Left lobe of liver (tissue), 2 donors: ENCODE measurements around the gene EXOC3L1. TPM values are rescaled to one million over a fixed set of nuclear protein-coding genes. Genes with fewer than 3 reads are reported as not detected.

Experiments
- ATAC-seq: fragments of 200-7000 bp; cut with Tn5 transposase; one replicate; pipeline ENCODE4 v1.9.1; 2020; ENCODE audit warnings: mild to moderate bottlenecking, moderate library complexity
- DNase-seq: peaks from one replicate; pipeline ENCODE4 v3.0.0-alpha.2; 2020; ENCODE audit warnings: low spot score
- total RNA-seq: library from RNA; stranded (reverse); gene quantifications from one replicate; pipeline ENCODE4 v1.2.1, GENCODE V29; 2021
- donor health status: DM: no; HTN: no; CAD: no; lungs with moderate emphysema.
- donor health status: DM: no; HTN: yes; CAD: no.

Gene EXOC3L1
- total RNA-seq: 1.8 TPM

- DNase-seq: no peak
Measured at GRCh38 chr16:67190041-67190440, at the start of gene EXOC3L1. Gene EXOC3L1, minus strand, starts transcription at chr16:67190136. Its CDS starts 460 bp downstream, at chr16:67189676.

GRCh38 chr16:67238806-67239470 lies 49.0 kb upstream of the EXOC3L1 start:
- no peak for DNase-seq

More at GRCh38 chr16:67190041-67190440, at the start of gene EXOC3L1:
- ATAC-seq: no peak

GRCh38 chr16:67238278-67238575 lies 48.3 kb upstream of the EXOC3L1 start:
- ATAC-seq (no peak), DNase-seq (no peak)

More at GRCh38 chr16:67238806-67239470, 49.0 kb upstream of the EXOC3L1 start:
- ATAC-seq: no peak

- DNase-seq: no peak
- ATAC-seq: no peak
Measured at GRCh38 chr16:67237396-67238277, 47.7 kb upstream of the EXOC3L1 start.

- DNase-seq (no peak), ATAC-seq (peak; percentile 16)
Measured at GRCh38 chr16:67236563-67237395, 46.8 kb upstream of the EXOC3L1 start.

GRCh38 chr16:67235816-67236562 lies 46.1 kb upstream of the EXOC3L1 start:
- ATAC-seq: no peak
- DNase-seq: no peak

GRCh38 chr16:67234180-67234597 lies 44.3 kb upstream of the EXOC3L1 start:
- no peak for DNase-seq
- no peak for ATAC-seq

GRCh38 chr16:67233596-67233995 lies 43.7 kb upstream of the EXOC3L1 start:
- DNase-seq: no peak
- no peak for ATAC-seq

- DNase-seq: peak; percentile 76
- ATAC-seq: peak; percentile 57
Measured at GRCh38 chr16:67230809-67231660, 41.1 kb upstream of the EXOC3L1 start.

- ATAC-seq (no peak), DNase-seq (no peak)
Measured at GRCh38 chr16:67229906-67230808, 40.2 kb upstream of the EXOC3L1 start.

- ATAC-seq: no peak
- DNase-seq: no peak
Measured at GRCh38 chr16:67228905-67229304, 39.0 kb upstream of the EXOC3L1 start.

- ATAC-seq (no peak), DNase-seq (no peak)
Measured at GRCh38 chr16:67228034-67228785, 38.3 kb upstream of the EXOC3L1 start.

GRCh38 chr16:67227567-67227921 lies 37.6 kb upstream of the EXOC3L1 start:
- ATAC-seq: no peak
- no peak for DNase-seq

- ATAC-seq (peak; percentile 92), DNase-seq (peak; percentile 97)
Measured at GRCh38 chr16:67226804-67227566, 37.0 kb upstream of the EXOC3L1 start, which contains the start of gene TMEM208. Gene TMEM208, plus strand, starts transcription at chr16:67227130. Its CDS starts 89 bp downstream, at chr16:67227219.

- ATAC-seq (no peak), DNase-seq (no peak)
Measured at GRCh38 chr16:67226295-67226803, 36.4 kb upstream of the EXOC3L1 start.

GRCh38 chr16:67223992-67224391 lies 34.1 kb upstream of the EXOC3L1 start:
- ATAC-seq (peak; percentile 63), DNase-seq (no peak)
